ENCODE measurements around the gene CDADC1. TPM values are rescaled to one million over a fixed set of nuclear protein-coding genes. Genes with fewer than 3 reads are reported as not detected.

CDADC1 gene
- polyA plus RNA-seq, 1 donor from 2014 or later, result 11.6 TPM

GRCh38 chr13:49329831-49330545 lies 82.3 kb downstream of the CDADC1 start:
- H3F3A ChIP-seq (ENCODE audit: insufficient read depth, low read length, poor library complexity, severe bottlenecking), result no peaks in the 10 kb centered on the region
- no peaks in the 10 kb centered on the region for H3K36me3 ChIP-seq (ENCODE audit: insufficient read depth, low read length)
- peaks cover 3% of the 10 kb centered on the region for H4K20me1 ChIP-seq (ENCODE audit: insufficient read depth)
- no peak overlapping the region for H2AFZ ChIP-seq (ENCODE audit: low read depth, low read length)
- no peaks in the 10 kb centered on the region for H3K79me2 ChIP-seq (replicated peaks; ENCODE audit: insufficient read depth, low read length)
- H3K27ac ChIP-seq (ENCODE audit: low read length), result no peak overlapping the region
- no peak overlapping the region for H3K4me2 ChIP-seq (ENCODE audit: low read length)
- H3K27me3 ChIP-seq (ENCODE audit: insufficient read depth, low read depth, low read length), result no peaks in the 10 kb centered on the region
- no peak overlapping the region for H3K9ac ChIP-seq (ENCODE audit: low read length)
- H3K4me3 ChIP-seq (ENCODE audit: low read length), result no peak overlapping the region
- TF ChIP-seq SMC3 (conservative IDR thresholded peaks at IDR 0.05; ENCODE audit: poor library complexity) (no peak), REST (IDR thresholded peaks at IDR 0.05; ENCODE audit: borderline replicate concordance) (no peak)
- H3K9me2 ChIP-seq (ENCODE audit: insufficient read depth, low read length), result no peaks in the 10 kb centered on the region
- no peaks in the 10 kb centered on the region for H3K9me3 ChIP-seq (ENCODE audit: low read length)

DNA sequence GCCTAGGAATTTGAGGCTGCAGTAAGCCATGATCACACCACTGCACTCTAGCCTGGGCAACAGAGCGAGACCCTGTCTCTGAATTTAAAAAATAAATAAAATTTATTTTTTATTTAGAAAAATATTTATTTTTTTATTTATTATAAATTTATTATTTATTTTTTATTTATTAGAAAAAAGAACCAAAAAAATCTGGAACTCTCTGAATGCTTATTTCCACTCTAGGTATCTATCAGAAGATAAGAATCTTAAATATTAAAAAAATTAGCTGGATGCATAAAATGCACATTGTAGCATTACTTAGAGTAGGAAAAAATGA lies 82.8 kb downstream of the CDADC1 start:
- H3F3A ChIP-seq (ENCODE audit: insufficient read depth, low read length, poor library complexity, severe bottlenecking), result no peaks in the 10 kb centered on the region
- H3K9me2 ChIP-seq (ENCODE audit: insufficient read depth, low read length), result no peaks in the 10 kb centered on the region
- no peaks in the 10 kb centered on the region for H3K9me3 ChIP-seq (ENCODE audit: low read length)
- H3K36me3 ChIP-seq (ENCODE audit: insufficient read depth, low read length), result no peaks in the 10 kb centered on the region
- H3K4me3 ChIP-seq (ENCODE audit: low read length), result no peak overlapping the region
- H3K4me2 ChIP-seq (ENCODE audit: low read length), result no peak overlapping the region
- H3K9ac ChIP-seq (ENCODE audit: low read length), result no peak overlapping the region
- no peaks in the 10 kb centered on the region for H3K27me3 ChIP-seq (ENCODE audit: insufficient read depth, low read depth, low read length)
- TF ChIP-seq EZH2 (IDR thresholded peaks at IDR 0.05; ENCODE audit: borderline replicate concordance, insufficient read depth, low read length, poor library complexity, severe bottlenecking), result no peak
- no peak for TF ChIP-seq TAF1 (IDR thresholded peaks at IDR 0.05; ENCODE audit: low read depth)
- TF ChIP-seq CTCF (IDR thresholded peaks at IDR 0.05; ENCODE audit: poor library complexity, severe bottlenecking), result no peak
- no peak for TF ChIP-seq REST (IDR thresholded peaks at IDR 0.05; ENCODE audit: borderline replicate concordance)
- no peak for TF ChIP-seq EP300 (conservative IDR thresholded peaks at IDR 0.05; ENCODE audit: poor library complexity, severe bottlenecking)
- no peak for TF ChIP-seq POLR2AphosphoS5 (IDR thresholded peaks at IDR 0.05)
- TF ChIP-seq MXI1 (conservative IDR thresholded peaks at IDR 0.05; ENCODE audit: poor library complexity, severe bottlenecking), result no peak
- TF ChIP-seq RAD21 (conservative IDR thresholded peaks at IDR 0.05), result no peak
- no peak for TF ChIP-seq SMC3 (conservative IDR thresholded peaks at IDR 0.05; ENCODE audit: poor library complexity)
- no peak overlapping the region for H3K27ac ChIP-seq (ENCODE audit: low read length)
- H3K79me2 ChIP-seq (replicated peaks; ENCODE audit: insufficient read depth, low read length), result no peaks in the 10 kb centered on the region
- H4K20me1 ChIP-seq (ENCODE audit: insufficient read depth), result peaks cover 3% of the 10 kb centered on the region
- H2AFZ ChIP-seq (ENCODE audit: low read depth, low read length), result no peak overlapping the region

Measured in neural cell (in vitro differentiated cells).